ENCODE data around the gene ITGA11.

The ITGA11 gene

DNA sequence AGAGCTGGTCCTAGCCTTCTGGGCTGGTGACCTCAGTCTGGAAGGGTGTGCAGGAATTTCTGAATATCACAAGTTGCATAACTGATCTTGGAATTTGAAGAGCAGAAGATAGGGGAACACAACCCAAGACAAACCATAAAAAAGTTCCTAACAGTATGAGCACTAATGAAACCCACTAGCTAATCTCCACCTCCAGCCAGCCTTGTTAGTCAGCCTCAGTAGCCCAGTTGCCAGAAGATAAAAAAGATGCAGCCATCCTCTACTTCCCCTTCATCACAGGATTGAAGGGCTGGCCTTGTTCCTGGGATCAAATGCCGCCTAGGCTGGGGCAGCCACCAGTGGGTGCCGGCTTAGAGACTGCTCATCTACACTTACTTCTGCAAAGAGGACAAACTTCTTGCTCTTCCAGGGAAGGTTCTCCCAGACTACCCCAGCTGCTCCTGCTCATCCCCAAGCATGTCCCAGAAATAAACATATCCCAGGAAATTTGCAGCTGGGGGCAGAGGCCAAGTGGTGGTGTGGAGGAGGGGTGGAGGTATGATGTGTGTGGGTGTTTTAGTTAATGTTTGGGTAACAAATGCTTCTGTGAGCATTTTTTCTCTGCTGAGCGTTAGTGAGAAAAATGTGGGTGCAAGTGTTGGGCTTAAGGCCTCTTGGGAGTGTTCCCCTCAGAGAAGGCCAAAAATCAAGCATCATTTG is 9.2 kb upstream of the ITGA11 start:
- no peak for DNase-seq (ENCODE audit: low read depth)
- TF ChIP-seq, protein P1, sequence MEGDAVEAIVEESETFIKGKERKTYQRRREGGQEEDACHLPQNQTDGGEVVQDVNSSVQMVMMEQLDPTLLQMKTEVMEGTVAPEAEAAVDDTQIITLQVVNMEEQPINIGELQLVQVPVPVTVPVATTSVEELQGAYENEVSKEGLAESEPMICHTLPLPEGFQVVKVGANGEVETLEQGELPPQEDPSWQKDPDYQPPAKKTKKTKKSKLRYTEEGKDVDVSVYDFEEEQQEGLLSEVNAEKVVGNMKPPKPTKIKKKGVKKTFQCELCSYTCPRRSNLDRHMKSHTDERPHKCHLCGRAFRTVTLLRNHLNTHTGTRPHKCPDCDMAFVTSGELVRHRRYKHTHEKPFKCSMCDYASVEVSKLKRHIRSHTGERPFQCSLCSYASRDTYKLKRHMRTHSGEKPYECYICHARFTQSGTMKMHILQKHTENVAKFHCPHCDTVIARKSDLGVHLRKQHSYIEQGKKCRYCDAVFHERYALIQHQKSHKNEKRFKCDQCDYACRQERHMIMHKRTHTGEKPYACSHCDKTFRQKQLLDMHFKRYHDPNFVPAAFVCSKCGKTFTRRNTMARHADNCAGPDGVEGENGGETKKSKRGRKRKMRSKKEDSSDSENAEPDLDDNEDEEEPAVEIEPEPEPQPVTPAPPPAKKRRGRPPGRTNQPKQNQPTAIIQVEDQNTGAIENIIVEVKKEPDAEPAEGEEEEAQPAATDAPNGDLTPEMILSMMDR (IDR thresholded peaks at IDR 0.05; ENCODE audit: insufficient read depth, low read depth, low read length, missing control alignments) = no peak
- no peak overlapping the region for H3K4me3 ChIP-seq (ENCODE audit: low read length)

DNA sequence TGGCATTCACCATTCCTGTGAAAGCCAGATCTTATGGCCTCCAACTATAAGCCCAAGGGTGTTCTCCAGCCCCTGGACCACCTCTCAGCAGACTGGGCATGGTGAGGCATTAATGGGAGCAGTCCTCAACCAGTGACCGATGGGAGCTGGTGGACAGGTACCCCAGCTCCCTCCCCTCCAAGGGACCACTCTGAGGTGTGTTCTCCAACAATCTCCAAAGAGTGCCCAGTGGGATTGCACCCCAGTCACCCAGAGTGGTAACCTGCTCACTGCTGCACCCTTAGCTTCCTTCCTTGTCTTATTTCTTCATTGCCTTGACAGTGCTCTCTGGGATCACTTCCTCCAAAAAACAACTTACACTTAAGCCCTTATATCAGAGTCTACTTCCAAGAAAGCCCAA is 8.2 kb upstream of the ITGA11 start:
- no peak for DNase-seq (ENCODE audit: low read depth)
- H3K4me3 ChIP-seq (ENCODE audit: low read length) = no peak overlapping the region
- TF ChIP-seq, protein P1 (IDR thresholded peaks at IDR 0.05; ENCODE audit: insufficient read depth, low read depth, low read length, missing control alignments) = no peak

- H3K4me3 ChIP-seq (ENCODE audit: low read length) = no peak overlapping the region
- DNase-seq (ENCODE audit: low read depth) = no peak
- TF ChIP-seq, protein P1 (IDR thresholded peaks at IDR 0.05; ENCODE audit: insufficient read depth, low read depth, low read length, missing control alignments) = no peak
These were observed 7.5 kb upstream of the ITGA11 start for GRCh38 chr15:68439506-68439905.

DNA sequence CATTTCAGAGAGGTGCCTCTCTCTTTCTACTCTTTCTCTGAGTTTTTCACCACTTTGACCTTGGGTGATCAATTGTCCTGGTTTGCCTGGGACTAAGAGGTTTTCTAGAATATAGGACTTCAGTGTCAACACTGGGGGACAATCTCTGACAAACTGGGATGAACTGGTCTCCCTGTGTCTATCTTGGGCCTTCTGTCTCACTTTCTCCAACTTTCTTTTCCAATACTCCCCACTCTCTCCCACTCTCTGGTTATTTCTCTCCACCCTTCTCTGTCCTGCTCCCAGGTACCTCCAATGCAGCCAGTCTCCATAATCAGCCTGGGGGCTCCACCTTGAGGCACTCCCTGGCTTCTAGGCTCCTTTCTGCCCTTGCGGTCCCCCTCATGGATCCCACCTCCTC is 4.7 kb upstream of the ITGA11 start:
- TF ChIP-seq, protein P1 (IDR thresholded peaks at IDR 0.05; ENCODE audit: insufficient read depth, low read depth, low read length, missing control alignments) = no peak
- no peak overlapping the region for H3K4me3 ChIP-seq (ENCODE audit: low read length)
- no peak for DNase-seq (ENCODE audit: low read depth)

GRCh38 chr15:68435966-68436365 is 4.0 kb upstream of the ITGA11 start:
- TF ChIP-seq, protein P1 (IDR thresholded peaks at IDR 0.05; ENCODE audit: insufficient read depth, low read depth, low read length, missing control alignments) = no peak
- no peak for DNase-seq (ENCODE audit: low read depth)
- H3K4me3 ChIP-seq (ENCODE audit: low read length) = no peak overlapping the region

DNA sequence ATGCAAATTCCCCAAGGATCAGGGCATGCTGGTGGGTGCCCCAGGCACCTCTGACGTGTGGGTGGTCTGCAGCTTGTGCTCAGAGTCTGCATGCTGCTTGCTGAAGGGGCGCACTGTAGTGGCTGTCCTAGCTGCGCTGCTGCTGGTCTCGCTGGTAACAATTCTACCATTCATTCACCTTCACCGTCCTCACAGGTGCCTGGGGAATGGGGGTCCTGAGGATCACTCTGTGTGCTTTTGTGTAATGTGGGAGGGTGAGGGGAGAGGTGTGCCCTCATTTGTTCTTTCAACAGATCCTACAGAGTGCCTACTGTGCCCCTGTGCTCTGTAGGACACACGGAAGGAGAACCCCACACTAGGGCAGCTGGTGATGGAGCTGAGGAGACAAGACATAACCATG is 2.1 kb upstream of the ITGA11 start:
- H3K4me3 ChIP-seq (ENCODE audit: low read length) = no peak overlapping the region
- TF ChIP-seq, protein P1 (IDR thresholded peaks at IDR 0.05; ENCODE audit: insufficient read depth, low read depth, low read length, missing control alignments) = no peak
- DNase-seq (ENCODE audit: low read depth) = no peak

GRCh38 chr15:68433551-68433950 is 1.6 kb upstream of the ITGA11 start:
- DNase-seq (ENCODE audit: low read depth) = no peak
- TF ChIP-seq, protein P1 (IDR thresholded peaks at IDR 0.05; ENCODE audit: insufficient read depth, low read depth, low read length, missing control alignments) = no peak
- H3K4me3 ChIP-seq (ENCODE audit: low read length) = no peak overlapping the region

Measured in epithelial cell of esophagus (primary cell).